NCI-H187 treated with DMSO at 0.1 percent for 48 hours (cell line): Measurements from ENCODE around the gene PLA2G4B.

Experiments
- DNase-seq: peaks from one replicate; lab custom pipeline; 2025; lab: John Stamatoyannopoulos, UW

PLA2G4B gene

GRCh38 chr15:41888662-41889253, 50.1 kb downstream of the PLA2G4B start:
- no peak for DNase-seq

GRCh38 chr15:41890050-41890690, 51.5 kb downstream of the PLA2G4B start:
- no peak for DNase-seq

- DNase-seq, result no peak
Measured at GRCh38 chr15:41891226-41891625, 52.6 kb downstream of the PLA2G4B start.

GRCh38 chr15:41891946-41892345, 53.3 kb downstream of the PLA2G4B start:
- DNase-seq, result no peak

- no peak for DNase-seq
Measured at GRCh38 chr15:41892621-41893421, 54.2 kb downstream of the PLA2G4B start.

- DNase-seq, result no peak
Measured at GRCh38 chr15:41893422-41894250, 55.0 kb downstream of the PLA2G4B start, which contains the start of gene SPTBN5. TSS of gene SPTBN5 (minus strand) at chr15:41894053. CDS start at chr15:41893497, 556 bp downstream.

- DNase-seq, result no peak
Measured at GRCh38 chr15:41894251-41894790, 55.7 kb downstream of the PLA2G4B start.

GRCh38 chr15:41894791-41895463, 56.3 kb downstream of the PLA2G4B start:
- no peak for DNase-seq

GRCh38 chr15:41895491-41895890, 56.8 kb downstream of the PLA2G4B start:
- no peak for DNase-seq

- no peak for DNase-seq
Measured at GRCh38 chr15:41895957-41896356, 57.3 kb downstream of the PLA2G4B start.

- no peak for DNase-seq
Measured at GRCh38 chr15:41896566-41896965, 57.9 kb downstream of the PLA2G4B start.

- no peak for DNase-seq
Measured at GRCh38 chr15:41897363-41897799, 58.7 kb downstream of the PLA2G4B start.
